CD4-positive, alpha-beta T cell (primary cell): ENCODE results near the gene NOA1. TPM values are rescaled to one million over a fixed set of nuclear protein-coding genes. Genes with fewer than 3 reads are reported as not detected.
"Not testable (repeated sequence)": the region's sequence is repeated elsewhere in the genome, so short reads cannot be mapped to it uniquely, and the experiment has no call there.

ENCODE experiments used
- ATAC-seq: fragments of 200-7000 bp; cut with Tn5 transposase; one replicate; pipeline ENCODE4 v1.10.0; 2022; ENCODE audit warnings: mild to moderate bottlenecking; ENCODE audit not compliant: poor library complexity
- CTCF ChIA-PET: fragments of 350-600 bp; sonication (Branson Sonifier 250); formaldehyde crosslinking; loops from one replicate; lab custom pipeline; 2021; ENCODE audit warnings: antibody characterized with exemption, inconsistent platforms; lab: Charles Lee
- POLR2A ChIA-PET: fragments of 350-600 bp; sonication (Branson Sonifier 250); formaldehyde crosslinking; loops from one replicate; lab custom pipeline; 2021; ENCODE audit warnings: antibody characterized with exemption, inconsistent platforms; lab: Charles Lee
- DNase-seq, 14 experiments: peaks; one replicate each; pipeline ENCODE4 v3.0.0-alpha.2; 2013 to 2020; ENCODE audit warnings: mixed read lengths in 2 of 14
- H3K27ac ChIP-seq, 2 donors: one replicate each; pipeline versions ENCODE4 v1.5.1 to v1.7.0; 2013; ENCODE audit warnings: low read length in 2 of 2, low read depth in 1 of 2, mild to moderate bottlenecking in 1 of 2
- H3K27me3 ChIP-seq, 2 experiments: 1 replicate in 1 of 2; 2 replicates in 1 of 2; pipeline versions ENCODE4 v1.6.1 to v1.7.0; 2013; ENCODE audit warnings: low read length in 2 of 2, control low read depth in 1 of 2, mild to moderate bottlenecking in 1 of 2, moderate library complexity in 1 of 2; ENCODE audit not compliant: insufficient read depth in 2 of 2, control insufficient read depth in 1 of 2
- H3K36me3 ChIP-seq: one replicate; pipeline ENCODE4 v1.6.1; 2013; ENCODE audit warnings: low read length, control low read depth; ENCODE audit not compliant: insufficient read depth
- H3K4me1 ChIP-seq: one replicate; pipeline ENCODE4 v1.6.1; 2013; ENCODE audit warnings: low read length, control low read depth; ENCODE audit not compliant: insufficient read depth
- H3K4me3 ChIP-seq: one replicate; pipeline ENCODE4 v1.5.1; 2013; ENCODE audit warnings: mild to moderate bottlenecking, low read length, moderate library complexity
- H3K9me3 ChIP-seq, 2 experiments: 1 replicate in 1 of 2; 2 replicates in 1 of 2; pipeline versions ENCODE4 v1.6.1 to v1.7.0; 2013; ENCODE audit warnings: low read length in 2 of 2, mild to moderate bottlenecking in 2 of 2, control low read depth in 1 of 2, moderate library complexity in 1 of 2; ENCODE audit not compliant: control insufficient read depth in 1 of 2, insufficient read depth in 1 of 2
- H3K27ac Mint-ChIP-seq: one replicate; pipeline ENCODE4 v1.8.0; 2020; ENCODE audit warnings: mixed read lengths
- H3K27me3 Mint-ChIP-seq: one replicate; pipeline ENCODE4 v1.8.0; 2021; ENCODE audit warnings: mixed read lengths
- H3K36me3 Mint-ChIP-seq: one replicate; pipeline ENCODE4 v1.8.0; 2021; ENCODE audit warnings: low read depth, mixed read lengths
- H3K4me1 Mint-ChIP-seq: one replicate; pipeline ENCODE4 v1.8.0; 2021; ENCODE audit warnings: low read depth, mixed read lengths
- H3K4me3 Mint-ChIP-seq: one replicate; pipeline ENCODE4 v1.8.0; 2020; ENCODE audit warnings: mild to moderate bottlenecking, mixed read lengths
- H3K9me3 Mint-ChIP-seq: one replicate; pipeline ENCODE4 v1.8.0; 2020; ENCODE audit warnings: mixed read lengths
- intact Hi-C, 2 experiments: fragments of 100-400 bp; cut with DNase I in 1 of 2; cut with micrococcal nuclease in 1 of 2; formaldehyde crosslinking; loops; one replicate each; pipeline versions ENCODE4 v1.15.1 to v1.9.0; 2023 to 2025; cut with DNase I, micrococcal nuclease
- total RNA-seq, 174 experiments: library from RNA in 2 of 174; stranded (reverse) in 2 of 174; gene quantifications; one replicate each; pipeline ENCODE4 v1.2.3 and lab custom pipeline; 2021 to 2026
- TF ChIP-seq, protein P1 (sequence below): fragments of 200-600 bp; IDR thresholded peaks from one replicate; pipeline ENCODE4 v1.8.0; 2022; ENCODE audit warnings: antibody characterized with exemption, mild to moderate bottlenecking

NOA1 gene
- total RNA-seq, 2 experiments from 2014 or later = 14.3 to 15.6 TPM

DNA sequence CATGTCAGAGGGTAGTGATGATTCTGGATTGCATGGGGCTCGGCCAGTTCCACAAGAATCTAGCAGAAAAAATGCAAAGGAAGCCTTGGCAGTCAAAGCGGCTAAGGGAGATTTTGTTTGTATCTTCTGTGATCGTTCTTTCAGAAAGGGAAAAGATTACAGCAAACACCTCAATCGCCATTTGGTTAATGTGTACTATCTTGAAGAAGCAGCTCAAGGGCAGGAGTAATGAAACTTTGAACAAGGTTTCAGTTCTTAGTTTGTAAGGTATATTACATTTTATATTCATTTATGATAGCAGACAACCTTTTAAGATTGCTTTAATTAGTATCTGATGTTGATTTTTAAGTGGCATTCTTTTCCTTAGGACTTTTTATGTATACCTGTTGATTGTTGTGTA is 45.5 kb downstream of the NOA1 start:
- no peak overlapping the region for H3K27ac ChIP-seq
- intact Hi-C loops = no loop called here
- H3K9me3 Mint-ChIP-seq = no peaks in the 10 kb centered on the region
- H3K27me3 Mint-ChIP-seq = no peaks in the 10 kb centered on the region
- H3K27ac Mint-ChIP-seq = no peak overlapping the region
- H3K27me3 ChIP-seq = no peaks in the 10 kb centered on the region
- CTCF ChIA-PET = no interaction called here
- POLR2A ChIA-PET = no interaction called here
- H3K4me1 ChIP-seq = peaks cover 4% of the 10 kb centered on the region
- H3K36me3 ChIP-seq = peaks cover 42% of the 10 kb centered on the region
- peaks cover 71% of the 10 kb centered on the region for H3K36me3 Mint-ChIP-seq
- no peak overlapping the region for H3K4me3 ChIP-seq
- ATAC-seq (no peak), DNase-seq (no peak)
- H3K4me3 Mint-ChIP-seq = no peak overlapping the region
- H3K4me1 Mint-ChIP-seq = peaks cover 58% of the 10 kb centered on the region
- TF ChIP-seq, protein P1, sequence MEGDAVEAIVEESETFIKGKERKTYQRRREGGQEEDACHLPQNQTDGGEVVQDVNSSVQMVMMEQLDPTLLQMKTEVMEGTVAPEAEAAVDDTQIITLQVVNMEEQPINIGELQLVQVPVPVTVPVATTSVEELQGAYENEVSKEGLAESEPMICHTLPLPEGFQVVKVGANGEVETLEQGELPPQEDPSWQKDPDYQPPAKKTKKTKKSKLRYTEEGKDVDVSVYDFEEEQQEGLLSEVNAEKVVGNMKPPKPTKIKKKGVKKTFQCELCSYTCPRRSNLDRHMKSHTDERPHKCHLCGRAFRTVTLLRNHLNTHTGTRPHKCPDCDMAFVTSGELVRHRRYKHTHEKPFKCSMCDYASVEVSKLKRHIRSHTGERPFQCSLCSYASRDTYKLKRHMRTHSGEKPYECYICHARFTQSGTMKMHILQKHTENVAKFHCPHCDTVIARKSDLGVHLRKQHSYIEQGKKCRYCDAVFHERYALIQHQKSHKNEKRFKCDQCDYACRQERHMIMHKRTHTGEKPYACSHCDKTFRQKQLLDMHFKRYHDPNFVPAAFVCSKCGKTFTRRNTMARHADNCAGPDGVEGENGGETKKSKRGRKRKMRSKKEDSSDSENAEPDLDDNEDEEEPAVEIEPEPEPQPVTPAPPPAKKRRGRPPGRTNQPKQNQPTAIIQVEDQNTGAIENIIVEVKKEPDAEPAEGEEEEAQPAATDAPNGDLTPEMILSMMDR = no peak
- no peaks in the 10 kb centered on the region for H3K9me3 ChIP-seq

DNA sequence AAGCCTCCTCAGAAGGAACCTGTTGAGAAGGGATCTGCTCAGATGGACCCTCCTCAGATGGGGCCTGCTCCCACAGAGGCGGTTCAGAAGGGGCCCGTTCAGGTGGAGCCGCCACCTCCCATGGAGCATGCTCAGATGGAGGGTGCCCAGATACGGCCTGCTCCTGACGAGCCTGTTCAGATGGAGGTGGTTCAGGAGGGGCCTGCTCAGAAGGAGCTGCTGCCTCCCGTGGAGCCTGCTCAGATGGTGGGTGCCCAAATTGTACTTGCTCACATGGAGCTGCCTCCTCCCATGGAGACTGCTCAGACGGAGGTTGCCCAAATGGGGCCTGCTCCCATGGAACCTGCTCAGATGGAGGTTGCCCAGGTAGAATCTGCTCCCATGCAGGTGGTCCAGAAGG is 46.8 kb downstream of the NOA1 start:
- no peak overlapping the region for H3K27ac Mint-ChIP-seq

DNA sequence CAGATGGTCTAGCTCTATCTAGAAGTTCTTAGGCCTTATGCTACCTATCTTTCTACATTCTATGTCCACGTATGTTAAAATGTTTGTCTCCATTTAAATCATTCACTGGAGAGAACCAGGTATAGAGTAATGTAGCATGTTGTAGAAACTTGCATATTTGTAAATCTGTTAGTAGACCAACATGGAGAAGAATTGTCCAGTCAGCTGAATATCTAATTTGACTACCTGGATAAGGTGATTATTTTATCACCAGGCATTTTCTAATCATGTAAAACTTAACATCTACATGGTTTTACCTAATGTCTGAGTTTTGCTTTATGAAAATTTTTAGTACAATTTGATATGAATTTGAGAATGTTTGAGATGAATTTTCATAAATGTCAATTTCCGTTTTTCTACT is 50.2 kb downstream of the NOA1 start:
- no peak for ATAC-seq
- peaks cover 85% of the 10 kb centered on the region for H3K36me3 Mint-ChIP-seq
- Histone ChIP-seq H3K27ac (no peak overlapping the region), H3K4me3 (no peak overlapping the region), H3K27me3 (no peaks in the 10 kb centered on the region), H3K9me3 (no peaks in the 10 kb centered on the region), H3K4me1 (peaks cover 4% of the 10 kb centered on the region), H3K36me3 (peaks cover 71% of the 10 kb centered on the region)
- TF ChIP-seq, protein P1 = no peak
- intact Hi-C loops = no loop called here
- no peak overlapping the region for H3K27ac Mint-ChIP-seq
- H3K4me3 Mint-ChIP-seq = no peak overlapping the region
- no peaks in the 10 kb centered on the region for H3K9me3 Mint-ChIP-seq
- DNase-seq = no peak
- CTCF ChIA-PET = no interaction called here
- no peaks in the 10 kb centered on the region for H3K27me3 Mint-ChIP-seq
- peaks cover 40% of the 10 kb centered on the region for H3K4me1 Mint-ChIP-seq
- POLR2A ChIA-PET = no interaction called here

More for the DNA sequence above, 46.8 kb downstream of the NOA1 start:
- Histone ChIP-seq H3K36me3 (peaks cover 52% of the 10 kb centered on the region), H3K4me1 (peaks cover 4% of the 10 kb centered on the region), H3K27me3 (no peaks in the 10 kb centered on the region), H3K27ac (no peak overlapping the region), H3K9me3 (no peaks in the 10 kb centered on the region), H3K4me3 (no peak overlapping the region)
- no peak for ATAC-seq
- TF ChIP-seq, protein P1 = no peak
- intact Hi-C loops = no loop called here
- Mint-ChIP-seq H3K27me3 (no peaks in the 10 kb centered on the region), H3K36me3 (peaks cover 78% of the 10 kb centered on the region), H3K4me3 (no peak overlapping the region), H3K4me1 (peaks cover 58% of the 10 kb centered on the region), H3K9me3 (no peaks in the 10 kb centered on the region)
- ChIA-PET CTCF (no interaction called here), POLR2A (no interaction called here)
- DNase-seq = no peak

DNA sequence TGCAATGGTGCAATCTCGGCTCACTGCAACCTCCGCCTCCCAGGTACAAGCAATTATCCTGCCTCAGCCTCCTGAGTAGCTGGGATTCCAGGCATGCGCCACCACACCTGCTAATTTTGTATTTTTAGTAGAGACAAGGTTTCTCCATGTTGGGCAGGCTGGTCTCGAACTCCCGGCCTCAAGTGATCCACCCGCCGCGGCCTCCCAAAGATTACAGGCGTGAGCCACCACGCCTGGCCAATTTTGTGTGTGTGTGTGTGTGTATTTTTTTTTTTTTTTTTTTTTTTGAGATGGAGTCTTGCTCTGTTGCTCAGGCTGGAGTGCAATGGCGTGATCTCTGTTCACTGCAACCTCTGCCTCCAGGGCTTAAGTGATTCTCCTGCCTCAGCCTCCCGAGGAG is 62.4 kb downstream of the NOA1 start:
- CTCF ChIA-PET, H3K4me3 Mint-ChIP-seq, H3K27me3 Mint-ChIP-seq, H3K4me3 ChIP-seq, DNase-seq, H3K27me3 ChIP-seq, H3K27ac ChIP-seq, H3K9me3 Mint-ChIP-seq, H3K27ac Mint-ChIP-seq, H3K9me3 ChIP-seq, intact Hi-C loops, ATAC-seq: not testable (repeated sequence)
- peaks cover 42% of the 10 kb centered on the region for H3K36me3 ChIP-seq
- H3K36me3 Mint-ChIP-seq = peaks cover 54% of the 10 kb centered on the region
- H3K4me1 ChIP-seq = peaks cover 71% of the 10 kb centered on the region
- H3K4me1 Mint-ChIP-seq = peaks cover 67% of the 10 kb centered on the region
- POLR2A ChIA-PET = interaction anchor here (0.8 kb wide), 1 partner anchor 64 kb away, joined by 4 read pairs; the partner anchor contains the start of gene POLR2B
